ENCODE measurements around the gene ATAD5. TPM values are rescaled to one million over a fixed set of nuclear protein-coding genes. Genes with fewer than 3 reads are reported as not detected.
"Not testable (repeated sequence)": the region's sequence is repeated elsewhere in the genome, so short reads cannot be mapped to it uniquely, and the experiment has no call there.

ATAD5 gene
- total RNA-seq, 2 donors from 2014 or later = 2.0 to 3.1 TPM

- no peaks in the 10 kb centered on the region for H3K36me3 ChIP-seq
- no peaks in the 10 kb centered on the region for H3K9me3 ChIP-seq
- no peak overlapping the region for H3K4me3 ChIP-seq
- no peaks in the 10 kb centered on the region for H3K4me1 ChIP-seq (replicated peaks)
- DNase-seq (ENCODE audit: low spot score) = no peak
- H3K27me3 ChIP-seq (replicated peaks; ENCODE audit: insufficient read depth) = no peaks in the 10 kb centered on the region
- 81% methylated on average over 6 of the region's 6 CpGs for WGBS
- TF ChIP-seq CTCF (IDR thresholded peaks at IDR 0.05) = no peak
- TF ChIP-seq POLR2A (IDR thresholded peaks at IDR 0.05) = no peak
- no peak for TF ChIP-seq POLR2AphosphoS5 (IDR thresholded peaks at IDR 0.05)
- intact Hi-C loops (cut with DNase I) = no loop called here
- H3K27ac ChIP-seq = no peak overlapping the region
Observed at GRCh38 chr17:30926516-30926915, 94.8 kb downstream of the ATAD5 start.

GRCh38 chr17:30927756-30928155 lies 96.0 kb downstream of the ATAD5 start:
- no peak overlapping the region for H3K27ac ChIP-seq
- WGBS = 94% methylated on average over 5 of the region's 5 CpGs
- TF ChIP-seq CTCF (IDR thresholded peaks at IDR 0.05) = no peak
- no peak for DNase-seq (ENCODE audit: low spot score)
- H3K27me3 ChIP-seq (replicated peaks; ENCODE audit: insufficient read depth) = no peaks in the 10 kb centered on the region
- no peaks in the 10 kb centered on the region for H3K9me3 ChIP-seq
- H3K4me1 ChIP-seq (replicated peaks) = no peaks in the 10 kb centered on the region
- no peaks in the 10 kb centered on the region for H3K36me3 ChIP-seq
- intact Hi-C loops (cut with DNase I) = no loop called here
- no peak overlapping the region for H3K4me3 ChIP-seq

- no peak overlapping the region for H3K4me3 ChIP-seq
Observed at GRCh38 chr17:30928584-30928983, 96.8 kb downstream of the ATAD5 start.

GRCh38 chr17:30929081-30929633 lies 97.4 kb downstream of the ATAD5 start:
- H3K27me3 ChIP-seq (replicated peaks; ENCODE audit: insufficient read depth) = no peaks in the 10 kb centered on the region
- no peaks in the 10 kb centered on the region for H3K9me3 ChIP-seq
- TF ChIP-seq POLR2AphosphoS5 (IDR thresholded peaks at IDR 0.05) = no peak
- no peak for TF ChIP-seq POLR2A (IDR thresholded peaks at IDR 0.05)
- no peak for TF ChIP-seq CTCF (IDR thresholded peaks at IDR 0.05)
- no peaks in the 10 kb centered on the region for H3K4me1 ChIP-seq (replicated peaks)
- intact Hi-C loops (cut with DNase I) = no loop called here
- DNase-seq (ENCODE audit: low spot score) = no peak
- no peaks in the 10 kb centered on the region for H3K36me3 ChIP-seq
- 58% methylated on average over 8 of the region's 8 CpGs for WGBS
- H3K4me3 ChIP-seq = no peak overlapping the region
- H3K27ac ChIP-seq = no peak overlapping the region

More at GRCh38 chr17:30928584-30928983, 96.8 kb downstream of the ATAD5 start:
- Histone ChIP-seq H3K27me3 (replicated peaks; ENCODE audit: insufficient read depth) (no peaks in the 10 kb centered on the region), H3K4me1 (replicated peaks) (no peaks in the 10 kb centered on the region), H3K9me3 (no peaks in the 10 kb centered on the region), H3K36me3 (no peaks in the 10 kb centered on the region), H3K27ac (no peak overlapping the region)
- intact Hi-C loops (cut with DNase I) = no loop called here
- TF ChIP-seq POLR2A (IDR thresholded peaks at IDR 0.05) = no peak
- no peak for TF ChIP-seq POLR2AphosphoS5 (IDR thresholded peaks at IDR 0.05)
- TF ChIP-seq CTCF (IDR thresholded peaks at IDR 0.05) = no peak
- DNase-seq (ENCODE audit: low spot score) = no peak
- WGBS = 72% methylated on average over 3 of the region's 3 CpGs

GRCh38 chr17:30929861-30930260 lies 98.1 kb downstream of the ATAD5 start:
- DNase-seq (ENCODE audit: low spot score); H3K4me3 ChIP-seq; H3K9me3 ChIP-seq; H3K27me3 ChIP-seq (replicated peaks; ENCODE audit: insufficient read depth); H3K27ac ChIP-seq; H3K36me3 ChIP-seq; intact Hi-C loops (cut with DNase I); H3K4me1 ChIP-seq (replicated peaks): not testable (repeated sequence)
- WGBS = 97% methylated on average over 3 of the region's 3 CpGs

Data from prostate gland (tissue), 2 donors.